Lower lobe of right lung (tissue), 2 donors: ENCODE measurements around the gene NFIB. TPM values are rescaled to one million over a fixed set of nuclear protein-coding genes. Genes with fewer than 3 reads are reported as not detected.

Experiments used
- ATAC-seq, 2 donors: fragments of 200-7000 bp; cut with Tn5 transposase; one replicate each; pipeline ENCODE4 v1.9.1; 2020 to 2022; ENCODE audit warnings: mild to moderate bottlenecking in 2 of 2, moderate library complexity in 2 of 2
- DNase-seq: peaks from one replicate; pipeline ENCODE4 v3.0.0-alpha.2; 2020
- H3K27ac ChIP-seq: fragments of 200-600 bp; one replicate; pipeline ENCODE4 v1.8.0; 2022
- H3K27me3 ChIP-seq: fragments of 200-600 bp; one replicate; pipeline ENCODE4 v1.8.0; 2022; ENCODE audit warnings: low read depth
- H3K36me3 ChIP-seq: fragments of 200-600 bp; one replicate; pipeline ENCODE4 v1.8.0; 2022; ENCODE audit warnings: mild to moderate bottlenecking
- H3K4me1 ChIP-seq: fragments of 200-600 bp; one replicate; pipeline ENCODE4 v1.8.0; 2022
- H3K4me3 ChIP-seq: fragments of 200-600 bp; one replicate; pipeline ENCODE4 v1.8.0; 2022; ENCODE audit warnings: mild to moderate bottlenecking
- H3K9me3 ChIP-seq: fragments of 200-600 bp; one replicate; pipeline ENCODE4 v1.8.0; 2022
- intact Hi-C: fragments of 100-400 bp; cut with DNase I; formaldehyde crosslinking; loops from one replicate; pipeline ENCODE4 v1.11.0; 2022
- total RNA-seq: library from RNA; stranded (reverse); fragmentation: NEBNext Ultra II Directional; extraction: Animal tissue kit (Norgen Biotek cat#: 25700); gene quantifications from one replicate; pipeline ENCODE4 v1.2.1, GENCODE V29; 2021
- TF ChIP-seq, protein P1 (sequence below): fragments of 200-600 bp; IDR thresholded peaks from one replicate; pipeline ENCODE4 v1.8.0; 2022; ENCODE audit warnings: antibody characterized with exemption, mild to moderate bottlenecking
- donor health status: DM: no; HTN: yes; CAD: no; lungs with severe emphysema.

NFIB gene
- total RNA-seq, 1 donor from 2014 or later, result 97.7 TPM

DNA sequence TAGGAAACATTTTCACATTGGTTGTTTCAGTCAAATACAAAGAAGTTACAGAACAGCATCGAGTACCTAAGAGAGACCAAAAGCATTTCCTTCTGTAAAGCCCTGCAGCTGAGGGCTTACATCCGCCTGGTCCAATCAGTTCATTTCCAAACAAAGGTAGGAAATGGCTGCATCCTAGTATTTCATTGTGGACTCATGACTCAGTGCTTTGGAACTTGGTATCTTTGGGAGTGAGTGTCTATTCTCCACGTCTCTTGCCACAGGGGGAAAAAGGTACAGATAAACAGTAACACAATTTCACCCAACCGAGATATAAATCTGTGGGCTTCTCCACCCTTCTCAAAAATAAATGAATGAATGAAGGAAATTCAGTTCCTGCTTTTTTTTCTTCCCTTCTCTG lies 75.4 kb downstream of the NFIB start:
- DNase-seq (no peak), ATAC-seq (peak; percentile 66 to 80)
- H3K36me3 ChIP-seq, result no peaks in the 10 kb centered on the region
- peak overlapping the region; percentile 47 for H3K27ac ChIP-seq
- TF ChIP-seq, protein P1, sequence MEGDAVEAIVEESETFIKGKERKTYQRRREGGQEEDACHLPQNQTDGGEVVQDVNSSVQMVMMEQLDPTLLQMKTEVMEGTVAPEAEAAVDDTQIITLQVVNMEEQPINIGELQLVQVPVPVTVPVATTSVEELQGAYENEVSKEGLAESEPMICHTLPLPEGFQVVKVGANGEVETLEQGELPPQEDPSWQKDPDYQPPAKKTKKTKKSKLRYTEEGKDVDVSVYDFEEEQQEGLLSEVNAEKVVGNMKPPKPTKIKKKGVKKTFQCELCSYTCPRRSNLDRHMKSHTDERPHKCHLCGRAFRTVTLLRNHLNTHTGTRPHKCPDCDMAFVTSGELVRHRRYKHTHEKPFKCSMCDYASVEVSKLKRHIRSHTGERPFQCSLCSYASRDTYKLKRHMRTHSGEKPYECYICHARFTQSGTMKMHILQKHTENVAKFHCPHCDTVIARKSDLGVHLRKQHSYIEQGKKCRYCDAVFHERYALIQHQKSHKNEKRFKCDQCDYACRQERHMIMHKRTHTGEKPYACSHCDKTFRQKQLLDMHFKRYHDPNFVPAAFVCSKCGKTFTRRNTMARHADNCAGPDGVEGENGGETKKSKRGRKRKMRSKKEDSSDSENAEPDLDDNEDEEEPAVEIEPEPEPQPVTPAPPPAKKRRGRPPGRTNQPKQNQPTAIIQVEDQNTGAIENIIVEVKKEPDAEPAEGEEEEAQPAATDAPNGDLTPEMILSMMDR, result no peak
- peaks cover 38% of the 10 kb centered on the region for H3K4me1 ChIP-seq
- no peaks in the 10 kb centered on the region for H3K9me3 ChIP-seq
- intact Hi-C loops, result no loop called here
- H3K27me3 ChIP-seq, result no peaks in the 10 kb centered on the region
- H3K4me3 ChIP-seq, result no peak overlapping the region

DNA sequence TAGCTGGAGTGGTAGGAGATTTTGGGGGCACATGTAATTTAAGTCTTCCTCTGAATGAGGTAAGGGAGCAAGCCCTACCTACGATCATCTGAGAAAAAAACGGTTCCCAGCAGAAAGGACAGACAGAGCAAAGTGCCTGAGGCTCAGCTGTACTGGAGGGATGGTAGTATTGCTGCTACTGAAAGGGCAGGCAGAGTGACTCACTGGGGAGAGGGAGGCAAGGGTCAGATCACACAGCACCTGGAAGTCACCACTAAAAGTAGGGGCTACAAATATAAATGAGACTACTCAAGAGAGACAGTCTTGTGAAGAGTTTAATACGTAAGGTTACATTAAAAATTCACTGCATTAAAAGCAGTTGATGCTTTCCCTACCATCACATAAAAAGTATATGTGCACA lies 75.9 kb downstream of the NFIB start:
- TF ChIP-seq, protein P1, result no peak
- no peaks in the 10 kb centered on the region for H3K27me3 ChIP-seq
- intact Hi-C loops, result no loop called here
- H3K36me3 ChIP-seq, result no peaks in the 10 kb centered on the region
- peaks cover 38% of the 10 kb centered on the region for H3K4me1 ChIP-seq
- H3K27ac ChIP-seq, result peak overlapping the region; percentile 47
- no peaks in the 10 kb centered on the region for H3K9me3 ChIP-seq
- no peak for DNase-seq
- no peak overlapping the region for H3K4me3 ChIP-seq
- no peak for ATAC-seq

DNA sequence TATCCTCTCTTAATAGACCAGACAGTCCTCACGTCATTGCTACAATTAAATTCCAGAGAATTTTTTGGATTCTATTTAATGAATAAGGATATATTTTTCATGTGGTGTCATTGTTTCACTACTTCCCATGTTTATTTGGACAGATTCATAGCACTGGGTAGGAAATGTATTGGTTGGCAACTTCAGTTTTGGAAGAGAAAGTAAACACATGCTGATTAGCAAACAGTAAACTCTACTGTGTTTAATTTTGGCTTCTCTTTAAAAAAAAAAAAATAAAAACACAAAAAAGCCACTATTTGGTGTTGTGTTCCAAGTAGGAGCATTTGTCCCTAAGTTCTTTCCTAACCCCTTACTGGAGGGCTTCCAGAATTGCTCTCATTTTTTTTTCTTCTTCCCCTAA lies 77.3 kb downstream of the NFIB start:
- Histone ChIP-seq H3K36me3 (no peaks in the 10 kb centered on the region), H3K27ac (peak overlapping the region; percentile 15), H3K4me1 (peaks cover 33% of the 10 kb centered on the region), H3K4me3 (no peak overlapping the region), H3K9me3 (no peaks in the 10 kb centered on the region), H3K27me3 (no peaks in the 10 kb centered on the region)
- TF ChIP-seq, protein P1, result no peak
- no peak for ATAC-seq
- no peak for DNase-seq
- intact Hi-C loops, result no loop called here

DNA sequence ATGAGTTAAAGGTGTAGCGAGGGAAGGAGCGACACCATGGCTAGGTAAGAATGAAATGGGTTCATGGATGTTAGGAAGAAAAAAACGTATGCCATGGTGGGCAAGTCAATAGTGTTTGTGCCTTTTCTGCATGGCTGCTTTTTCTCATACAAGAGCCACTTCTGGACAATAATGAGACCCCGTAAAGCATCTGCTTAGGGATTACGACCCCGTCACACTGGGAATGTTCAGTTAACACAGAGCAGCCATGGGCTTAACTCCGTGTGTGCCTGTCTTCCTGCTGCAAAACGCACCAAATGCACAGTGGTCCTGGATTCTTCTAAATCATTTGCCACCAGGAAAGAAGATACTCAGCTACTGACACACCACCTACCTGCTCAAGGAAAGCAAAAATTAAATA lies 81.8 kb downstream of the NFIB start:
- Histone ChIP-seq H3K36me3 (no peaks in the 10 kb centered on the region), H3K27ac (no peak overlapping the region), H3K9me3 (no peaks in the 10 kb centered on the region), H3K4me3 (no peak overlapping the region), H3K27me3 (no peaks in the 10 kb centered on the region), H3K4me1 (peaks cover 5% of the 10 kb centered on the region)
- ATAC-seq (no peak), DNase-seq (no peak)
- intact Hi-C loops, result no loop called here
- TF ChIP-seq, protein P1, result no peak

DNA sequence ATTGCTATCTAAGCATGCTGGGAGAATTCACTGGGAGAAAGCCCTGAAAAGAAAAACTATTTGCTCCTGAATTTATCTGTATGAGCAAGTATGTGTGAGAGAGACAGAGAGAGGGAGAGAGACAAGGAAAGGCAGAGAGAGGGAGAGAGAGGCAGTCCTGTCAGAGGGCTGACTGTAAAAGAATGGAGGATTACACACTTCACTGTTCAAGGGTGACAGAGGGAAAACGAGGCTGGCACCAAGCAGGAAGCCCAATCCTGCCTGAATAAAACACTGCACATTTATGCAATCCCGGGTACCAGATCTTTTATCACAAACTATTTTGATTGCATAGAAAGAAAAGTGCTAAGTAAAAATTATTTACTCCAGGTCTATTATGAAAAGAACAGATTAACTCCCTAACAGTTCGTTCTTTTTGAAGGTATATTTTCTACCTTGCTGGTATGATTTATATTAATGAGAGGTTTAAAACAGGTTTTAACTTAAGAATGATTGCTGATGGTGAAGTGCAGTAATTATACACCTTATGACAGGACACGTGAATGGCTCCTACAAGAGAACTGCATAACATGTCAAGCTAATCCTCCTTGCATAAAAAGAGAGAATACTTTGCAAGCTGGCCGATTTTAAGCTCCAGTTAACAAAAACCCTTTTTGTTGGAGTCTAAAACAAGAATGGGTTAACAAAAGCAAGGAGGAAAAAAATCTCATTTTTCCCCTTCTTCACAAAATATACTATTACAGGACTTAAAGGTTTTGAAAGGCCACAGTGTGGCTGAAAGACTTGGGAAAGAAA lies 82.5 kb downstream of the NFIB start:
- no peaks in the 10 kb centered on the region for H3K36me3 ChIP-seq
- TF ChIP-seq, protein P1, result no peak
- no peak overlapping the region for H3K27ac ChIP-seq
- no peaks in the 10 kb centered on the region for H3K27me3 ChIP-seq
- intact Hi-C loops, result no loop called here
- H3K4me1 ChIP-seq, result peaks cover 5% of the 10 kb centered on the region
- no peak for DNase-seq
- H3K9me3 ChIP-seq, result no peaks in the 10 kb centered on the region
- no peak overlapping the region for H3K4me3 ChIP-seq
- ATAC-seq, result no peak
